SK-N-MC (cell line): ENCODE measurements around the gene ARG1.

Experiments
- EZH2 ChIP-seq: fragments of 200-600 bp; sonication (generic); IDR thresholded peaks from one replicate; pipeline ENCODE4 v1.6.1; 2017; ENCODE audit warnings: antibody characterized with exemption
- POLR2AphosphoS5 ChIP-seq: IDR thresholded peaks from 2 replicates; pipeline ENCODE4 v1.6.1; 2012; ENCODE audit warnings: mild to moderate bottlenecking, low read depth, low read length, borderline replicate concordance

DNA sequence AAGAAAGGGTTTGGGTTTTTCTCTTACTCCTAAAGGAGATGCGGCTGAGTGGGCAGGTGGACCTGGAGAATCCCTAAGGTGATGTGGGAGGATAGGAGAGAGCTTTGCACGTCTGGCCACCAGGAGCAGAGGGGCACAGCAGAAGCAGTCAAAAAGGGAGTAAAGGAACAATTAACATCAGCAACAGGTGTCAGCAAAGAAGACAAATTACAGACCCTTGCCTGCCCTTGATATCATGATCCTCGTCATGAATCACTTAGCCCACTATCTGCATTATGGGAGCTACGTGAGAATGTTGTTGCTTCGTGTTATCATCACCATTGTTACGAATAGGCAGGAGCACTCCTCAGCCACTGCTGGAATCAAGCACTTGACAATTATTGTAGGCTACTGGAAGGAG lies 25.5 kb upstream of the ARG1 start:
- TF ChIP-seq POLR2AphosphoS5 (no peak), EZH2 (no peak)
